GM23338 (cell line): Measurements from ENCODE around the gene NXF1. TPM values are rescaled to one million over a fixed set of nuclear protein-coding genes. Genes with fewer than 3 reads are reported as not detected.
A peak's percentile ranks its signal among the peaks of the same experiment; 100 is the strongest.

ENCODE experiments used
- ATAC-seq: fragments of 200-7000 bp; cut with Tn5 transposase; 3 replicates; pipeline ENCODE4 v1.9.1; 2020
- DNase-seq: peaks from one replicate; pipeline ENCODE4 v3.0.0-alpha.2; 2015; ENCODE audit warnings: low spot score
- H2AFZ ChIP-seq: fragments of 200-600 bp; sonication (generic); 2 replicates; pipeline ENCODE4 v1.8.0; 2016; ENCODE audit warnings: antibody characterized with exemption, mild to moderate bottlenecking, moderate library complexity
- H3F3A ChIP-seq: fragments of 200-600 bp; sonication (generic); replicated peaks from 2 replicates; pipeline ENCODE4 v1.8.0; 2017; ENCODE audit warnings: antibody characterized with exemption, mixed run types, low read depth
- H3K27ac ChIP-seq: fragments of 200-600 bp; sonication (generic); 2 replicates; pipeline ENCODE4 v1.6.1; 2016; ENCODE audit warnings: low read depth
- H3K27me3 ChIP-seq: fragments of 200-600 bp; sonication (generic); 2 replicates; pipeline ENCODE4 v1.8.0; 2016; ENCODE audit warnings: mild to moderate bottlenecking, mixed run types, moderate library complexity; ENCODE audit not compliant: insufficient read depth
- H3K36me3 ChIP-seq: fragments of 200-600 bp; sonication (generic); 2 replicates; pipeline ENCODE4 v1.8.0; 2016; ENCODE audit warnings: mild to moderate bottlenecking; ENCODE audit not compliant: insufficient read depth
- H3K4me1 ChIP-seq: fragments of 200-600 bp; sonication (generic); 2 replicates; pipeline ENCODE4 v1.8.0; 2016; ENCODE audit warnings: mild to moderate bottlenecking, moderate library complexity; ENCODE audit not compliant: insufficient read depth
- H3K4me2 ChIP-seq: fragments of 200-600 bp; sonication (generic); 2 replicates; pipeline ENCODE4 v1.7.1; 2017; ENCODE audit warnings: mixed run types
- H3K4me3 ChIP-seq: fragments of 200-600 bp; sonication (generic); 2 replicates; pipeline ENCODE4 v1.6.1; 2016; ENCODE audit warnings: mixed run types
- H3K79me2 ChIP-seq: fragments of 200-600 bp; sonication (generic); replicated peaks from 2 replicates; pipeline ENCODE4 v1.8.0; 2017; ENCODE audit warnings: mild to moderate bottlenecking; ENCODE audit not compliant: insufficient read depth
- H3K9me2 ChIP-seq: fragments of 200-600 bp; sonication (generic); 2 replicates; pipeline ENCODE4 v1.8.0; 2017; ENCODE audit not compliant: insufficient read depth
- H4K20me1 ChIP-seq: fragments of 200-600 bp; sonication (generic); replicated peaks from 2 replicates; pipeline ENCODE4 v1.8.0; 2017; ENCODE audit warnings: mild to moderate bottlenecking; ENCODE audit not compliant: insufficient read depth
- H3K27ac Mint-ChIP-seq: 2 replicates; pipeline ENCODE4 v1.8.0; 2020; ENCODE audit warnings: inconsistent platforms, mild to moderate bottlenecking, moderate library complexity, mixed read lengths
- H3K27me3 Mint-ChIP-seq: 3 replicates; pipeline ENCODE4 v1.8.0; 2022; ENCODE audit warnings: low read depth, mild to moderate bottlenecking, moderate library complexity, mixed read lengths, inconsistent platforms; ENCODE audit not compliant: insufficient read depth, poor library complexity
- H3K36me3 Mint-ChIP-seq: 3 replicates; pipeline ENCODE4 v1.8.0; 2021; ENCODE audit warnings: low read depth, mild to moderate bottlenecking, inconsistent platforms, moderate library complexity, mixed read lengths
- H3K4me1 Mint-ChIP-seq: 3 replicates; pipeline ENCODE4 v1.8.0; 2020; ENCODE audit warnings: mild to moderate bottlenecking, inconsistent platforms, mixed read lengths
- H3K4me3 Mint-ChIP-seq: 3 replicates; pipeline ENCODE4 v1.8.0; 2021; ENCODE audit warnings: moderate library complexity, mild to moderate bottlenecking, inconsistent platforms, mixed read lengths
- H3K9me3 Mint-ChIP-seq: 3 replicates; pipeline ENCODE4 v1.8.0; 2020; ENCODE audit warnings: moderate library complexity, mild to moderate bottlenecking, inconsistent platforms, mixed read lengths
- CREB1 ChIP-seq: fragments of 250-450 bp; sonication (Bioruptor Pico); IDR thresholded peaks from 2 replicates; pipeline ENCODE4 v1.5.0; 2020; ENCODE audit warnings: low read depth, mild to moderate bottlenecking, moderate library complexity
- EZH2 ChIP-seq: fragments of 200-600 bp; sonication (generic); IDR thresholded peaks from one replicate; pipeline ENCODE4 v1.8.0; 2017; ENCODE audit warnings: antibody characterized with exemption, mild to moderate bottlenecking, low read depth; ENCODE audit not compliant: unreplicated experiment
- JUNB ChIP-seq: IDR thresholded peaks from one replicate; pipeline ENCODE4 v1.6.1; 2016; ENCODE audit warnings: antibody characterized with exemption; ENCODE audit not compliant: unreplicated experiment
- NANOG ChIP-seq: IDR thresholded peaks from 2 replicates; pipeline ENCODE4 v1.6.1; 2016; ENCODE audit warnings: antibody characterized with exemption, borderline replicate concordance
- POLR2AphosphoS5 ChIP-seq: IDR thresholded peaks from 2 replicates; pipeline ENCODE4 v1.6.1; 2016; ENCODE audit warnings: antibody characterized with exemption, low read depth
- polyA plus RNA-seq: library from polyadenylated mRNA; unstranded; fragments of >200 nt; fragmentation: Nextera tagmentation; extraction: Ambion mirVana; gene quantifications from 2 replicates; pipeline ENCODE4 v1.2.1, GENCODE V29; 2016
- total RNA-seq: library from RNA; depleted of rRNA; stranded (reverse); fragments of >200 nt; shearing (Covaris generic); gene quantifications from 2 replicates; pipeline ENCODE4 v1.2.3, GENCODE V29; 2014
- TF ChIP-seq, protein P1 (sequence below): IDR thresholded peaks from 2 replicates; pipeline ENCODE4 v1.6.1; 2016; ENCODE audit warnings: antibody characterized with exemption
- TF ChIP-seq, protein P2 (sequence below): fragments of 250-450 bp; sonication (Bioruptor Pico); IDR thresholded peaks from 2 replicates; pipeline ENCODE4 v1.5.0; 2020; ENCODE audit warnings: mild to moderate bottlenecking, moderate library complexity
- TF ChIP-seq, protein P3 (sequence below), 2 experiments: fragments of 200-600 bp in 1 of 2; sonication (generic) in 1 of 2; conservative IDR thresholded peaks; 2 replicates each; pipeline versions ENCODE4 v1.5.1 to v1.6.1; 2016 to 2017; ENCODE audit warnings: antibody characterized with exemption in 2 of 2, low read depth in 2 of 2, mild to moderate bottlenecking in 2 of 2, moderate library complexity in 1 of 2

The NXF1 gene
- total and polyA plus RNA-seq, 2 experiments from 2014 or later = 31.7 to 31.8 TPM

DNA sequence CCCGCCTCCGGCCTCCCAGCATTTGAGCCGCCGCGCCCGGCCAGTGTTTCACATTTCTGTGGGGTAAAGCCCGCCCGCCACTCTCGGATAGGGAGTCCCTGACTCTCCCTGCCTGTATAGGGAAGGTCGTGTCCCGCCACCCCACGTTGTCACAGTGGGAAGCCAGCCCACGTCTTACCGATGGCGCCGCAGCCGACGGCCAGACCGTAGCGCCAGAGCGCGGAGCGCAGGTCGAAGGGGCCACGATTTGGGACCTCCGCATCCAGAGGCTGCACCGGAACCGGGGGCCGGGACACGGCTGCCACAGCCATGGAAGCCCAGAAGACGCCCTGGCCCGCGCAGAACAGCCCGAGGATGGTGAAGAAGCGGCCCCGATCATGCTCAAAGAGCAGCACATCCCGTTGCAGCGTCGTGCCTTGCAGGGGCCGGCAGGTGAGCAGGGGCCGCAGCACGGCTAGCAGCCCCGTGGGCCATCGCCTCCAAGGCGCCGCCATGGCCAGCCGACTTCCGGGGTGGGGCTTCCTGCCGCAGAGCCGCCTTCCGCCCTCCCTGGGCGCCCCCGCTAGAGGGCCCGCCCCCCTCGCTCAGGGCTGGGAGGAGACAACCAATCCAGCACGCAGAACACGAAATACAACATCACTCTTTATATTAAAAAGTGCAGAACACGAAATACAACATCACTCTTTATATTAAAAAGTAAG is 13.6 kb downstream of the NXF1 start, which contains the start of gene TMEM223:
Gene TMEM223, minus strand, starts transcription at position 506 of the 701 bp plus-strand sequence. Its CDS starts 12 bp downstream, at position 494.
- Histone ChIP-seq H3K4me2 (peak within 1 kb of the TSS; percentile 97), H3F3A (peaks cover 63% of the 10 kb centered on the region), H3K4me1 (peaks cover 11% of the 10 kb centered on the region; the same call in 1 of the 2 replicates), H3K27me3 (no peaks in the 10 kb centered on the region), H3K4me3 (peak within 1 kb of the TSS; percentile 98), H3K79me2 (peaks cover 40% of the 10 kb centered on the region), H3K36me3 (peaks cover 43% of the 10 kb centered on the region), H4K20me1 (peaks cover 3% of the 10 kb centered on the region), H3K9me2 (no peaks in the 10 kb centered on the region), H2AFZ (peak within 1 kb of the TSS; percentile 80; the same call in 1 of the 2 replicates), H3K27ac (peak within 1 kb of the TSS; percentile 85)
- peaks cover 21% of the 10 kb centered on the region for H3K27me3 Mint-ChIP-seq
- peak within 1 kb of the TSS; percentile 94 for H3K4me3 Mint-ChIP-seq
- no peaks in the 10 kb centered on the region; the same call in 2 of the 3 replicates for H3K9me3 Mint-ChIP-seq
- TF ChIP-seq EZH2 (no peak), JUNB (no peak), CREB1 (CRISPR knock-in tag) (peak; percentile 38; the same call in 1 of the 2 replicates), NANOG (no peak), POLR2AphosphoS5 (peak; percentile 97)
- TF ChIP-seq, protein P1, sequence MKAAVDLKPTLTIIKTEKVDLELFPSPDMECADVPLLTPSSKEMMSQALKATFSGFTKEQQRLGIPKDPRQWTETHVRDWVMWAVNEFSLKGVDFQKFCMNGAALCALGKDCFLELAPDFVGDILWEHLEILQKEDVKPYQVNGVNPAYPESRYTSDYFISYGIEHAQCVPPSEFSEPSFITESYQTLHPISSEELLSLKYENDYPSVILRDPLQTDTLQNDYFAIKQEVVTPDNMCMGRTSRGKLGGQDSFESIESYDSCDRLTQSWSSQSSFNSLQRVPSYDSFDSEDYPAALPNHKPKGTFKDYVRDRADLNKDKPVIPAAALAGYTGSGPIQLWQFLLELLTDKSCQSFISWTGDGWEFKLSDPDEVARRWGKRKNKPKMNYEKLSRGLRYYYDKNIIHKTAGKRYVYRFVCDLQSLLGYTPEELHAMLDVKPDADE = peak; percentile 82
- TF ChIP-seq, protein P2, sequence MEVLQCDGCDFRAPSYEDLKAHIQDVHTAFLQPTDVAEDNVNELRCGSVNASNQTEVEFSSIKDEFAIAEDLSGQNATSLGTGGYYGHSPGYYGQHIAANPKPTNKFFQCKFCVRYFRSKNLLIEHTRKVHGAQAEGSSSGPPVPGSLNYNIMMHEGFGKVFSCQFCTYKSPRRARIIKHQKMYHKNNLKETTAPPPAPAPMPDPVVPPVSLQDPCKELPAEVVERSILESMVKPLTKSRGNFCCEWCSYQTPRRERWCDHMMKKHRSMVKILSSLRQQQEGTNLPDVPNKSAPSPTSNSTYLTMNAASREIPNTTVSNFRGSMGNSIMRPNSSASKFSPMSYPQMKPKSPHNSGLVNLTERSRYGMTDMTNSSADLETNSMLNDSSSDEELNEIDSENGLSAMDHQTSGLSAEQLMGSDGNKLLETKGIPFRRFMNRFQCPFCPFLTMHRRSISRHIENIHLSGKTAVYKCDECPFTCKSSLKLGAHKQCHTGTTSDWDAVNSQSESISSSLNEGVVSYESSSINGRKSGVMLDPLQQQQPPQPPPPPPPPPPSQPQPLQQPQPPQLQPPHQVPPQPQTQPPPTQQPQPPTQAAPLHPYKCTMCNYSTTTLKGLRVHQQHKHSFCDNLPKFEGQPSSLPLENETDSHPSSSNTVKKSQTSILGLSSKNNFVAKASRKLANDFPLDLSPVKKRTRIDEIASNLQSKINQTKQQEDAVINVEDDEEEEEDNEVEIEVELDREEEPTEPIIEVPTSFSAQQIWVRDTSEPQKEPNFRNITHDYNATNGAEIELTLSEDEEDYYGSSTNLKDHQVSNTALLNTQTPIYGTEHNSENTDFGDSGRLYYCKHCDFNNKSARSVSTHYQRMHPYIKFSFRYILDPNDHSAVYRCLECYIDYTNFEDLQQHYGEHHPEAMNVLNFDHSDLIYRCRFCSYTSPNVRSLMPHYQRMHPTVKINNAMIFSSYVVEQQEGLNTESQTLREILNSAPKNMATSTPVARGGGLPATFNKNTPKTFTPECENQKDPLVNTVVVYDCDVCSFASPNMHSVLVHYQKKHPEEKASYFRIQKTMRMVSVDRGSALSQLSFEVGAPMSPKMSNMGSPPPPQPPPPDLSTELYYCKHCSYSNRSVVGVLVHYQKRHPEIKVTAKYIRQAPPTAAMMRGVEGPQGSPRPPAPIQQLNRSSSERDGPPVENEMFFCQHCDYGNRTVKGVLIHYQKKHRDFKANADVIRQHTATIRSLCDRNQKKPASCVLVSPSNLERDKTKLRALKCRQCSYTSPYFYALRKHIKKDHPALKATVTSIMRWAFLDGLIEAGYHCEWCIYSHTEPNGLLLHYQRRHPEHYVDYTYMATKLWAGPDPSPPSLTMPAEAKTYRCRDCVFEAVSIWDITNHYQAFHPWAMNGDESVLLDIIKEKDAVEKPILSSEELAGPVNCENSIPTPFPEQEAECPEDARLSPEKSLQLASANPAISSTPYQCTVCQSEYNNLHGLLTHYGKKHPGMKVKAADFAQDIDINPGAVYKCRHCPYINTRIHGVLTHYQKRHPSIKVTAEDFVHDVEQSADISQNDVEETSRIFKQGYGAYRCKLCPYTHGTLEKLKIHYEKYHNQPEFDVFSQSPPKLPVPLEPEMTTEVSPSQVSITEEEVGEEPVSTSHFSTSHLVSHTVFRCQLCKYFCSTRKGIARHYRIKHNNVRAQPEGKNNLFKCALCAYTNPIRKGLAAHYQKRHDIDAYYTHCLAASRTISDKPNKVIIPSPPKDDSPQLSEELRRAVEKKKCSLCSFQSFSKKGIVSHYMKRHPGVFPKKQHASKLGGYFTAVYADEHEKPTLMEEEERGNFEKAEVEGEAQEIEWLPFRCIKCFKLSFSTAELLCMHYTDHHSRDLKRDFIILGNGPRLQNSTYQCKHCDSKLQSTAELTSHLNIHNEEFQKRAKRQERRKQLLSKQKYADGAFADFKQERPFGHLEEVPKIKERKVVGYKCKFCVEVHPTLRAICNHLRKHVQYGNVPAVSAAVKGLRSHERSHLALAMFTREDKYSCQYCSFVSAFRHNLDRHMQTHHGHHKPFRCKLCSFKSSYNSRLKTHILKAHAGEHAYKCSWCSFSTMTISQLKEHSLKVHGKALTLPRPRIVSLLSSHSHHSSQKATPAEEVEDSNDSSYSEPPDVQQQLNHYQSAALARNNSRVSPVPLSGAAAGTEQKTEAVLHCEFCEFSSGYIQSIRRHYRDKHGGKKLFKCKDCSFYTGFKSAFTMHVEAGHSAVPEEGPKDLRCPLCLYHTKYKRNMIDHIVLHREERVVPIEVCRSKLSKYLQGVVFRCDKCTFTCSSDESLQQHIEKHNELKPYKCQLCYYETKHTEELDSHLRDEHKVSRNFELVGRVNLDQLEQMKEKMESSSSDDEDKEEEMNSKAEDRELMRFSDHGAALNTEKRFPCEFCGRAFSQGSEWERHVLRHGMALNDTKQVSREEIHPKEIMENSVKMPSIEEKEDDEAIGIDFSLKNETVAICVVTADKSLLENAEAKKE (CRISPR knock-in tag) = no peak
- TF ChIP-seq, protein P3, sequence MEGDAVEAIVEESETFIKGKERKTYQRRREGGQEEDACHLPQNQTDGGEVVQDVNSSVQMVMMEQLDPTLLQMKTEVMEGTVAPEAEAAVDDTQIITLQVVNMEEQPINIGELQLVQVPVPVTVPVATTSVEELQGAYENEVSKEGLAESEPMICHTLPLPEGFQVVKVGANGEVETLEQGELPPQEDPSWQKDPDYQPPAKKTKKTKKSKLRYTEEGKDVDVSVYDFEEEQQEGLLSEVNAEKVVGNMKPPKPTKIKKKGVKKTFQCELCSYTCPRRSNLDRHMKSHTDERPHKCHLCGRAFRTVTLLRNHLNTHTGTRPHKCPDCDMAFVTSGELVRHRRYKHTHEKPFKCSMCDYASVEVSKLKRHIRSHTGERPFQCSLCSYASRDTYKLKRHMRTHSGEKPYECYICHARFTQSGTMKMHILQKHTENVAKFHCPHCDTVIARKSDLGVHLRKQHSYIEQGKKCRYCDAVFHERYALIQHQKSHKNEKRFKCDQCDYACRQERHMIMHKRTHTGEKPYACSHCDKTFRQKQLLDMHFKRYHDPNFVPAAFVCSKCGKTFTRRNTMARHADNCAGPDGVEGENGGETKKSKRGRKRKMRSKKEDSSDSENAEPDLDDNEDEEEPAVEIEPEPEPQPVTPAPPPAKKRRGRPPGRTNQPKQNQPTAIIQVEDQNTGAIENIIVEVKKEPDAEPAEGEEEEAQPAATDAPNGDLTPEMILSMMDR (conservative IDR thresholded peaks at IDR 0.05; ENCODE audit: low read depth in 2 of 2) = peak in 1 of 2 experiments; percentile 24; a peak in 1 of 4 replicates
- peaks cover 77% of the 10 kb centered on the region for H3K36me3 Mint-ChIP-seq
- H3K27ac Mint-ChIP-seq = peak within 1 kb of the TSS; percentile 89
- H3K4me1 Mint-ChIP-seq = peaks cover 26% of the 10 kb centered on the region
- peak; percentile 94 for DNase-seq
- peak; percentile 80 for ATAC-seq
